HepG2 (cell line): ENCODE data around the gene ZDHHC14. TPM values are rescaled to one million over a fixed set of nuclear protein-coding genes. Genes with fewer than 3 reads are reported as not detected.
"Not testable (repeated sequence)": the region's sequence is repeated elsewhere in the genome, so short reads cannot be mapped to it uniquely, and the experiment has no call there.

Experiments
- ATAC-seq: fragments of 200-7000 bp; cut with Tn5 transposase; 3 replicates; pipeline ENCODE4 v1.9.1; 2020; ENCODE audit warnings: mild to moderate bottlenecking, moderate library complexity
- BruUV-seq: library from RNA; stranded (reverse); fragments of 400-500 nt; replicated peaks from 2 replicates; lab custom pipeline; 2021; lab: Mats Ljungman, UMichigan
- CTCF ChIA-PET: fragments of 300-600 bp; formaldehyde crosslinking; extraction: SDS; loops from one replicate; lab custom pipeline; 2021; ENCODE audit warnings: low total read pairs, inconsistent platforms, low intra/inter-chr PET ratio; lab: Yijun Ruan, JAX
- POLR2A ChIA-PET: fragments of 350-600 bp; sonication (Branson Sonifier 250); formaldehyde crosslinking; loops from one replicate; lab custom pipeline; 2020; ENCODE audit warnings: antibody characterized with exemption, inconsistent platforms; lab: Yijun Ruan, JAX
- DNase-seq: peaks from one replicate; pipeline ENCODE4 v3.0.0-alpha.2; 2015; ENCODE audit warnings: low spot score
- FAIRE-seq: peaks from 3 replicates; lab custom pipeline; 2011; peaks lifted over from hg19 to GRCh38; lab: Jason Lieb, UNC
- H2AFZ ChIP-seq: one replicate; pipeline ENCODE4 v1.6.1; 2011; ENCODE audit warnings: low read length, inconsistent platforms
- H3K27ac ChIP-seq: fragments of 300-600 bp; 3 replicates; pipeline ENCODE4 v1.8.0; 2011; ENCODE audit warnings: mixed run types, mild to moderate bottlenecking, mixed read lengths, low read length, inconsistent platforms; ENCODE audit not compliant: insufficient read depth; ENCODE audit errors: extremely low read length
- H3K27me3 ChIP-seq, 2 experiments: fragments of 200-600 bp in 1 of 2; 2 replicates in 1 of 2; 3 replicates in 1 of 2; pipeline versions ENCODE4 v1.6.0 to v1.8.0; 2011; ENCODE audit warnings: low read length in 2 of 2, mild to moderate bottlenecking in 2 of 2, moderate library complexity in 2 of 2, inconsistent platforms in 1 of 2; ENCODE audit not compliant: insufficient read depth in 2 of 2, control insufficient read depth in 1 of 2
- H3K36me3 ChIP-seq, 2 experiments: fragments of 200-600 bp in 1 of 2; replicated peaks in 1 of 2; 2 replicates in 1 of 2; 3 replicates in 1 of 2; pipeline versions ENCODE4 v1.5.1 to v1.8.0; 2011; ENCODE audit warnings: low read length in 2 of 2, inconsistent platforms in 1 of 2; ENCODE audit not compliant: insufficient read depth in 2 of 2, control insufficient read depth in 1 of 2
- H3K4me1 ChIP-seq: 2 replicates; pipeline ENCODE4 v1.5.1; 2012; ENCODE audit warnings: low read length, inconsistent platforms; ENCODE audit not compliant: insufficient read depth
- H3K4me2 ChIP-seq: 2 replicates; pipeline ENCODE4 v1.6.0; 2011; ENCODE audit warnings: low read depth, low read length, inconsistent platforms
- H3K4me3 ChIP-seq, 3 experiments: fragments of 200-600 bp in 1 of 3; sonication (generic), shearing (Covaris generic) in 1 of 3; replicated peaks in 1 of 3; 2 replicates each; pipeline ENCODE4 v1.5.1; 2011 to 2016; ENCODE audit warnings: low read length in 3 of 3, inconsistent platforms in 2 of 3, low read depth in 2 of 3, mild to moderate bottlenecking in 2 of 3, control low read depth in 1 of 3, mixed read lengths in 1 of 3; ENCODE audit not compliant: insufficient read depth in 1 of 3
- H3K79me2 ChIP-seq: one replicate; pipeline ENCODE4 v1.6.1; 2011; ENCODE audit warnings: low read length, inconsistent platforms; ENCODE audit not compliant: insufficient read depth
- H3K9ac ChIP-seq: 2 replicates; pipeline ENCODE4 v1.6.0; 2011; ENCODE audit warnings: mild to moderate bottlenecking, low read depth, low read length, inconsistent platforms; ENCODE audit not compliant: insufficient read depth
- H3K9me3 ChIP-seq: 2 replicates; pipeline ENCODE4 v1.5.1; 2012; ENCODE audit warnings: mild to moderate bottlenecking, low read length
- H4K20me1 ChIP-seq: 2 replicates; pipeline ENCODE4 v1.6.0; 2011; ENCODE audit warnings: inconsistent platforms, mild to moderate bottlenecking, low read length, moderate library complexity; ENCODE audit not compliant: insufficient read depth
- AHDC1 ChIP-seq: sonication (generic); formaldehyde crosslinking; IDR thresholded peaks from 2 replicates; pipeline ENCODE4 v1.5.1; 2020; ENCODE audit warnings: mild to moderate bottlenecking, missing genetic modification reagents, borderline replicate concordance
- BRCA1 ChIP-seq: sonication (generic); formaldehyde crosslinking; IDR thresholded peaks from 2 replicates; pipeline ENCODE4 v1.4.0; 2020; ENCODE audit warnings: missing genetic modification reagents
- MXD1 ChIP-seq: sonication (generic); formaldehyde crosslinking; IDR thresholded peaks from 2 replicates; pipeline ENCODE4 v1.4.0; 2020; ENCODE audit warnings: mild to moderate bottlenecking, missing genetic modification reagents
- TSC22D2 ChIP-seq: sonication (generic); formaldehyde crosslinking; IDR thresholded peaks from 2 replicates; pipeline ENCODE4 v1.5.1; 2020; ENCODE audit warnings: missing genetic modification reagents, mild to moderate bottlenecking, borderline replicate concordance
- ZBTB3 ChIP-seq: sonication (generic); formaldehyde crosslinking; IDR thresholded peaks from 2 replicates; pipeline ENCODE4 v1.4.0; 2020; ENCODE audit warnings: low read depth, mild to moderate bottlenecking, moderate library complexity, missing genetic modification reagents, borderline replicate concordance
- ZMAT3 ChIP-seq: sonication (generic); formaldehyde crosslinking; conservative IDR thresholded peaks from 2 replicates; pipeline ENCODE4 v1.7.0; 2021; ENCODE audit warnings: missing genetic modification reagents
- ZNF138 ChIP-seq: sonication (generic); formaldehyde crosslinking; IDR thresholded peaks from 2 replicates; pipeline ENCODE4 v1.5.0; 2020; ENCODE audit warnings: mild to moderate bottlenecking, low read depth, missing genetic modification reagents
- ZNF564 ChIP-seq: sonication (generic); formaldehyde crosslinking; IDR thresholded peaks from 2 replicates; pipeline ENCODE4 v1.8.1; 2023; ENCODE audit warnings: mild to moderate bottlenecking, missing genetic modification reagents
- ZNF619 ChIP-seq: sonication (generic); formaldehyde crosslinking; IDR thresholded peaks from 2 replicates; pipeline ENCODE4 v1.4.0; 2020; ENCODE audit warnings: mild to moderate bottlenecking, missing genetic modification reagents
- ZNF841 ChIP-seq: sonication (generic); formaldehyde crosslinking; IDR thresholded peaks from 2 replicates; pipeline ENCODE4 v1.8.1; 2023; ENCODE audit warnings: missing genetic modification reagents, borderline replicate concordance
- WGBS: methylation state at CpG from one replicate; pipeline ENCODE4 v1.1.6; 2017; ENCODE audit warnings: low lambda C conversion rate; 5-methylcytosine and 5-hydroxymethylcytosine counted together
- in situ Hi-C: cut with HindIII; loops from 2 replicates; pipeline ENCODE4 v1.10.0; 2017; ENCODE audit warnings: low pct_unique_long_range_greater_than_20kb; ENCODE audit not compliant: extremely low pct_ligation_motif_present
- intact Hi-C: fragments of 100-400 bp; cut with micrococcal nuclease; formaldehyde crosslinking; loops from one replicate; pipeline ENCODE4 v1.10.0; 2022; ENCODE audit not compliant: unreplicated experiment
- polyA plus RNA-seq, 8 experiments: library from polyadenylated mRNA; depleted of rRNA in 3 of 8; stranded (reverse) in 7 of 8; unstranded in 1 of 8; fragments of >200 nt; fragmentation: Illumina TruSeq in 4 of 8; extraction: Trizol in 4 of 8; gene quantifications; 2 replicates each; pipeline versions ENCODE4 v1.2.1 to v1.2.3, GENCODE V29; 2011 to 2016; ENCODE audit warnings: low read depth in 4 of 8, missing spikeins in 1 of 8, mixed read lengths in 1 of 8; ENCODE audit not compliant: insufficient read depth in 1 of 8
- total RNA-seq, 5 experiments: library from RNA; depleted of rRNA; stranded (reverse); fragments of >200 nt; fragmentation: Illumina TruSeq; extraction: Trizol; gene quantifications; 2 replicates each; pipeline ENCODE4 v1.2.3, GENCODE V29; 2016; ENCODE audit warnings: low read depth in 1 of 5

The ZDHHC14 gene
- total and polyA plus RNA-seq, 2 of the 13 experiments (the other 11 are each of a cell fraction or from before 2014, with no cell fraction given), result 3.7 to 9.5 TPM

GRCh38 chr6:157560063-157560462 lies 179.1 kb downstream of the ZDHHC14 start:
- POLR2A ChIA-PET, result not testable (repeated sequence)

GRCh38 chr6:157560691-157561413 lies 179.9 kb downstream of the ZDHHC14 start:
- no TSS peak for BruUV-seq
- ATAC-seq, result no peak
- no peak for TF ChIP-seq TSC22D2 (CRISPR knock-in tag)
- no peak for TF ChIP-seq ZBTB3
- no peak for TF ChIP-seq ZNF841 (CRISPR knock-in tag)
- no peak for TF ChIP-seq ZMAT3
- no peak for TF ChIP-seq ZNF138 (CRISPR knock-in tag)
- no peak for TF ChIP-seq ZNF619 (CRISPR knock-in tag)
- no peak for TF ChIP-seq AHDC1 (CRISPR knock-in tag)
- no peak for TF ChIP-seq MXD1
- no peak for TF ChIP-seq BRCA1 (CRISPR knock-in tag)
- TF ChIP-seq ZNF564 (CRISPR knock-in tag), result no peak

More at GRCh38 chr6:157560063-157560462, 179.1 kb downstream of the ZDHHC14 start:
- 96% methylated on average over 10 of the region's 10 CpGs for WGBS
- H2AFZ ChIP-seq, H3K79me2 ChIP-seq, H3K27me3 ChIP-seq, H3K36me3 ChIP-seq, H3K9me3 ChIP-seq, H3K9ac ChIP-seq, FAIRE-seq, H3K4me3 ChIP-seq, H4K20me1 ChIP-seq, in situ Hi-C loops, H3K4me2 ChIP-seq, ATAC-seq, BruUV-seq, H3K27ac ChIP-seq, CTCF ChIA-PET, DNase-seq, intact Hi-C loops: not testable (repeated sequence)
- peaks cover 10% of the 10 kb centered on the region for H3K4me1 ChIP-seq

More at GRCh38 chr6:157560691-157561413, 179.9 kb downstream of the ZDHHC14 start:
- Histone ChIP-seq H3K4me2 (no peak overlapping the region), H3K9ac (no peak overlapping the region), H4K20me1 (no peaks in the 10 kb centered on the region), H3K4me1 (peaks cover 10% of the 10 kb centered on the region), H3K36me3 (no peaks in the 10 kb centered on the region; a peak in 1 of 5 replicates), H3K27me3 (no peaks in the 10 kb centered on the region), H2AFZ (no peak overlapping the region), H3K27ac (no peak overlapping the region), H3K4me3 (no peak overlapping the region), H3K79me2 (no peaks in the 10 kb centered on the region), H3K9me3 (peaks cover 7% of the 10 kb centered on the region)
- intact Hi-C loops, result no loop called here
- FAIRE-seq (no peak), DNase-seq (no peak)
- POLR2A ChIA-PET, result no interaction called here
- in situ Hi-C loops, result no loop called here
- WGBS, result 90% methylated on average over 17 of the region's 17 CpGs
- CTCF ChIA-PET, result no interaction called here
